PFSK-1 (cell line): ENCODE measurements around the gene TIAM1.

Experiments used
- FOXP2 ChIP-seq: optimal IDR thresholded peaks from 2 replicates; pipeline ENCODE3; 2011; ENCODE audit warnings: borderline replicate concordance, control low read depth, inconsistent platforms; ENCODE audit not compliant: insufficient read depth; ENCODE audit errors: extremely low read length, extremely low read depth
- POLR2AphosphoS5 ChIP-seq: IDR thresholded peaks from 2 replicates; pipeline ENCODE4 v1.6.1; 2012; ENCODE audit warnings: low read depth, mild to moderate bottlenecking, control low read depth, low read length, moderate library complexity
- REST ChIP-seq, 2 experiments: IDR thresholded peaks; 2 replicates each; pipeline versions ENCODE4 v1.6.1 to v1.8.0; 2011 to 2012; ENCODE audit warnings: low read depth in 2 of 2, low read length in 2 of 2, control low read depth in 1 of 2, inconsistent platforms in 1 of 2, mild to moderate bottlenecking in 1 of 2, moderate library complexity in 1 of 2; ENCODE audit not compliant: insufficient read depth in 1 of 2
- SIN3A ChIP-seq: IDR thresholded peaks from 2 replicates; pipeline ENCODE4 v1.6.1; 2012; ENCODE audit warnings: mild to moderate bottlenecking, low read length, moderate library complexity, borderline replicate concordance; ENCODE audit not compliant: insufficient read depth
- TAF1 ChIP-seq: IDR thresholded peaks from 2 replicates; pipeline ENCODE4 v1.6.1; 2012; ENCODE audit warnings: low read length, control low read depth, borderline replicate concordance; ENCODE audit not compliant: insufficient read depth

GRCh38 chr21:31158789-31159581 lies 185.1 kb downstream of the TIAM1 start:
- TF ChIP-seq REST (IDR thresholded peaks at IDR 0.05; ENCODE audit: insufficient read depth in 1 of 2, low read depth in 2 of 2, low read length in 2 of 2), result no peak
- no peak for TF ChIP-seq TAF1
- no peak for TF ChIP-seq FOXP2
- TF ChIP-seq POLR2AphosphoS5, result no peak
- no peak for TF ChIP-seq SIN3A
